CD4-positive, alpha-beta T cell (primary cell): ENCODE measurements around the gene VGLL4. TPM values are rescaled to one million over a fixed set of nuclear protein-coding genes. Genes with fewer than 3 reads are reported as not detected.

Source experiments
- ATAC-seq: fragments of 200-7000 bp; cut with Tn5 transposase; one replicate; pipeline ENCODE4 v1.10.0; 2022; ENCODE audit warnings: mild to moderate bottlenecking; ENCODE audit not compliant: poor library complexity
- CTCF ChIA-PET: fragments of 350-600 bp; sonication (Branson Sonifier 250); formaldehyde crosslinking; loops from one replicate; lab custom pipeline; 2021; ENCODE audit warnings: antibody characterized with exemption, inconsistent platforms; lab: Charles Lee
- POLR2A ChIA-PET: fragments of 350-600 bp; sonication (Branson Sonifier 250); formaldehyde crosslinking; loops from one replicate; lab custom pipeline; 2021; ENCODE audit warnings: antibody characterized with exemption, inconsistent platforms; lab: Charles Lee
- DNase-seq, 14 experiments: peaks; one replicate each; pipeline ENCODE4 v3.0.0-alpha.2; 2013 to 2020; ENCODE audit warnings: mixed read lengths in 2 of 14
- H3K27ac ChIP-seq, 2 donors: one replicate each; pipeline versions ENCODE4 v1.5.1 to v1.7.0; 2013; ENCODE audit warnings: low read length in 2 of 2, low read depth in 1 of 2, mild to moderate bottlenecking in 1 of 2
- H3K27me3 ChIP-seq, 2 experiments: 1 replicate in 1 of 2; 2 replicates in 1 of 2; pipeline versions ENCODE4 v1.6.1 to v1.7.0; 2013; ENCODE audit warnings: low read length in 2 of 2, control low read depth in 1 of 2, mild to moderate bottlenecking in 1 of 2, moderate library complexity in 1 of 2; ENCODE audit not compliant: insufficient read depth in 2 of 2, control insufficient read depth in 1 of 2
- H3K36me3 ChIP-seq: one replicate; pipeline ENCODE4 v1.6.1; 2013; ENCODE audit warnings: low read length, control low read depth; ENCODE audit not compliant: insufficient read depth
- H3K4me1 ChIP-seq: one replicate; pipeline ENCODE4 v1.6.1; 2013; ENCODE audit warnings: low read length, control low read depth; ENCODE audit not compliant: insufficient read depth
- H3K4me3 ChIP-seq: one replicate; pipeline ENCODE4 v1.5.1; 2013; ENCODE audit warnings: mild to moderate bottlenecking, low read length, moderate library complexity
- H3K9me3 ChIP-seq, 2 experiments: 1 replicate in 1 of 2; 2 replicates in 1 of 2; pipeline versions ENCODE4 v1.6.1 to v1.7.0; 2013; ENCODE audit warnings: low read length in 2 of 2, mild to moderate bottlenecking in 2 of 2, control low read depth in 1 of 2, moderate library complexity in 1 of 2; ENCODE audit not compliant: control insufficient read depth in 1 of 2, insufficient read depth in 1 of 2
- H3K27ac Mint-ChIP-seq: one replicate; pipeline ENCODE4 v1.8.0; 2020; ENCODE audit warnings: mixed read lengths
- H3K27me3 Mint-ChIP-seq: one replicate; pipeline ENCODE4 v1.8.0; 2021; ENCODE audit warnings: mixed read lengths
- H3K36me3 Mint-ChIP-seq: one replicate; pipeline ENCODE4 v1.8.0; 2021; ENCODE audit warnings: low read depth, mixed read lengths
- H3K4me1 Mint-ChIP-seq: one replicate; pipeline ENCODE4 v1.8.0; 2021; ENCODE audit warnings: low read depth, mixed read lengths
- H3K4me3 Mint-ChIP-seq: one replicate; pipeline ENCODE4 v1.8.0; 2020; ENCODE audit warnings: mild to moderate bottlenecking, mixed read lengths
- H3K9me3 Mint-ChIP-seq: one replicate; pipeline ENCODE4 v1.8.0; 2020; ENCODE audit warnings: mixed read lengths
- intact Hi-C, 2 experiments: fragments of 100-400 bp; cut with DNase I in 1 of 2; cut with micrococcal nuclease in 1 of 2; formaldehyde crosslinking; loops; one replicate each; pipeline versions ENCODE4 v1.15.1 to v1.9.0; 2023 to 2025; cut with DNase I, micrococcal nuclease
- total RNA-seq, 174 experiments: library from RNA in 2 of 174; stranded (reverse) in 2 of 174; gene quantifications; one replicate each; pipeline ENCODE4 v1.2.3 and lab custom pipeline; 2021 to 2026
- TF ChIP-seq, protein P1 (sequence below): fragments of 200-600 bp; IDR thresholded peaks from one replicate; pipeline ENCODE4 v1.8.0; 2022; ENCODE audit warnings: antibody characterized with exemption, mild to moderate bottlenecking

Gene VGLL4
- total RNA-seq, 2 experiments from 2014 or later: 10.5 to 11.3 TPM

DNA sequence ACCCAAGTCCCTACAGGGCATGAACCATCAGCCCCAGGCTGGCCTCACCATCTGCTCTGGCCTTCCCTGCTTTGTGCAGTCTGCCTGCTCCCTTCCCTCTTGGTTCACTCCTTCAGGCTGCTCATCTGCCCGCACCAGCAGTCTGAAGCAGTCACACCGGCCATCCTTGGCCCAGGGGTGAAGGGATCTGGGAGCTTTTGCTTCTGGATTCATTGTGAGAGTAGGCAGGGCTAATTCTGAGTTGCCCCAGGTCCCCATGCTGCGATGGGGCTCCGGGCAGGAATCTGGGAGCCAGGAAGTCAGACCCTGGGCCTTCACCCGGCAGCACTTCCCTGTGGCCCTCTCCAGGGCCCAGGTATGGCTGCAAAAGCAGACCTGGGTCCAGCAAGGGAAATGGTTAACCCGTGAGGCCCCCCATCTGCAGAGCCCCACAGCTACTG lies 99.7 kb downstream of the VGLL4 start:
- Mint-ChIP-seq H3K27me3 (no peaks in the 10 kb centered on the region), H3K36me3 (peaks cover 4% of the 10 kb centered on the region), H3K4me3 (no peak overlapping the region), H3K4me1 (no peaks in the 10 kb centered on the region), H3K27ac (no peak overlapping the region), H3K9me3 (no peaks in the 10 kb centered on the region)
- Histone ChIP-seq H3K4me3 (no peak overlapping the region), H3K27ac (no peak overlapping the region), H3K27me3 (no peaks in the 10 kb centered on the region), H3K4me1 (no peaks in the 10 kb centered on the region), H3K9me3 (peaks cover 0 to 4% of the 10 kb centered on the region in 2 experiments), H3K36me3 (no peaks in the 10 kb centered on the region)
- intact Hi-C loops: no loop called here
- ChIA-PET CTCF (no interaction called here), POLR2A (no interaction called here)
- DNase-seq (no peak), ATAC-seq (no peak)
- TF ChIP-seq, protein P1, sequence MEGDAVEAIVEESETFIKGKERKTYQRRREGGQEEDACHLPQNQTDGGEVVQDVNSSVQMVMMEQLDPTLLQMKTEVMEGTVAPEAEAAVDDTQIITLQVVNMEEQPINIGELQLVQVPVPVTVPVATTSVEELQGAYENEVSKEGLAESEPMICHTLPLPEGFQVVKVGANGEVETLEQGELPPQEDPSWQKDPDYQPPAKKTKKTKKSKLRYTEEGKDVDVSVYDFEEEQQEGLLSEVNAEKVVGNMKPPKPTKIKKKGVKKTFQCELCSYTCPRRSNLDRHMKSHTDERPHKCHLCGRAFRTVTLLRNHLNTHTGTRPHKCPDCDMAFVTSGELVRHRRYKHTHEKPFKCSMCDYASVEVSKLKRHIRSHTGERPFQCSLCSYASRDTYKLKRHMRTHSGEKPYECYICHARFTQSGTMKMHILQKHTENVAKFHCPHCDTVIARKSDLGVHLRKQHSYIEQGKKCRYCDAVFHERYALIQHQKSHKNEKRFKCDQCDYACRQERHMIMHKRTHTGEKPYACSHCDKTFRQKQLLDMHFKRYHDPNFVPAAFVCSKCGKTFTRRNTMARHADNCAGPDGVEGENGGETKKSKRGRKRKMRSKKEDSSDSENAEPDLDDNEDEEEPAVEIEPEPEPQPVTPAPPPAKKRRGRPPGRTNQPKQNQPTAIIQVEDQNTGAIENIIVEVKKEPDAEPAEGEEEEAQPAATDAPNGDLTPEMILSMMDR: no peak

GRCh38 chr3:11543141-11543947 lies 100.4 kb downstream of the VGLL4 start:
- DNase-seq (no peak), ATAC-seq (no peak)
- Histone ChIP-seq H3K27ac (no peak overlapping the region), H3K27me3 (no peaks in the 10 kb centered on the region), H3K9me3 (peaks cover 0 to 4% of the 10 kb centered on the region in 2 experiments), H3K36me3 (no peaks in the 10 kb centered on the region), H3K4me3 (no peak overlapping the region), H3K4me1 (no peaks in the 10 kb centered on the region)
- ChIA-PET POLR2A (no interaction called here), CTCF (no interaction called here)
- H3K27me3 Mint-ChIP-seq: no peaks in the 10 kb centered on the region
- TF ChIP-seq, protein P1: no peak
- H3K27ac Mint-ChIP-seq: no peak overlapping the region
- no peak overlapping the region for H3K4me3 Mint-ChIP-seq
- H3K9me3 Mint-ChIP-seq: no peaks in the 10 kb centered on the region
- no peaks in the 10 kb centered on the region for H3K4me1 Mint-ChIP-seq
- peaks cover 4% of the 10 kb centered on the region for H3K36me3 Mint-ChIP-seq
- intact Hi-C loops: no loop called here

DNA sequence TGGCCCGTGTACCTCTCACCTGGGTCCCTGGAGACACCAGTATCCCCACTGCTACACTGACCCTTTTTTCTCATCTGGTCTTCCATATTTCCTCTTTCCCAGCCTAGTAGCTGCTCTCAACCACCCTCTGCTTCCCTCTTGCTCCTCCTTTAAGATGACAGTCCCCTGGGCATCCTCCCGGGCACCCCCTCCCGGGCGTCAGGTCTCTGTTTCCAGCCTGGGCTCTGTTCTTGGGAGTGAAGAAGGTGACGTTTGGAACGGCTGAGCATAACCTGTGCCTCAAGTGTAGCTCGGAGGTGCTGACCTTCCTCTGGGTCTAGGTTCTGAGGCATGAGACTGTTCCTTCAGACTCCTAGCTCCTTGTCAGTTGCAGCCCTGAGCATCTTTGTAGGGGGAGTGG lies 101.2 kb downstream of the VGLL4 start:
- Histone ChIP-seq H3K4me3 (no peak overlapping the region), H3K27me3 (no peaks in the 10 kb centered on the region), H3K27ac (no peak overlapping the region), H3K4me1 (no peaks in the 10 kb centered on the region), H3K9me3 (peaks cover 0 to 4% of the 10 kb centered on the region in 2 experiments), H3K36me3 (no peaks in the 10 kb centered on the region)
- H3K9me3 Mint-ChIP-seq: no peaks in the 10 kb centered on the region
- no peak overlapping the region for H3K27ac Mint-ChIP-seq
- intact Hi-C loops: no loop called here
- H3K4me3 Mint-ChIP-seq: no peak overlapping the region
- no peaks in the 10 kb centered on the region for H3K27me3 Mint-ChIP-seq
- ATAC-seq (no peak), DNase-seq (no peak)
- H3K36me3 Mint-ChIP-seq: peaks cover 4% of the 10 kb centered on the region
- CTCF ChIA-PET: no interaction called here
- TF ChIP-seq, protein P1: no peak
- POLR2A ChIA-PET: no interaction called here
- no peaks in the 10 kb centered on the region for H3K4me1 Mint-ChIP-seq
